ENCODE results near the gene ATP5PB.

DNA sequence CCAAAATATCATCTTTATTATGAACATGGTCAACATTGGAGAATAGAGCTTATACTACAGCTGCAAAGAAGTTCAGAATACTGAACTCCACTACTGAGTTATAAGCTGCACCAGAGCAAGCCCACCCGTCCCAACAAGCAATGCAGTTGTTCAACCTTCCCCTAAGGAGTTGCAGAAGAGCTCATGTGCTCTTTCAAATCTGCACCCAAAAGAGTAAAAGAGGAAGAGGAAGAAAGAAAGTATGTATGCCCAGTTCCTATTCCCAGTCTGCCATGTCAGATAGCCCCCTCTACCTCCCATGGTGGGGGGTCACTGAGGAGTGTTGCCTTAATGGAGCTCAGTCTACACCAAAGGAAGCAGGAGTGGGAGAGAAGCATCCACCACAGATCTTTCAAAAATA lies 31.4 kb downstream of the ATP5PB start:
- TF ChIP-seq, protein P1, sequence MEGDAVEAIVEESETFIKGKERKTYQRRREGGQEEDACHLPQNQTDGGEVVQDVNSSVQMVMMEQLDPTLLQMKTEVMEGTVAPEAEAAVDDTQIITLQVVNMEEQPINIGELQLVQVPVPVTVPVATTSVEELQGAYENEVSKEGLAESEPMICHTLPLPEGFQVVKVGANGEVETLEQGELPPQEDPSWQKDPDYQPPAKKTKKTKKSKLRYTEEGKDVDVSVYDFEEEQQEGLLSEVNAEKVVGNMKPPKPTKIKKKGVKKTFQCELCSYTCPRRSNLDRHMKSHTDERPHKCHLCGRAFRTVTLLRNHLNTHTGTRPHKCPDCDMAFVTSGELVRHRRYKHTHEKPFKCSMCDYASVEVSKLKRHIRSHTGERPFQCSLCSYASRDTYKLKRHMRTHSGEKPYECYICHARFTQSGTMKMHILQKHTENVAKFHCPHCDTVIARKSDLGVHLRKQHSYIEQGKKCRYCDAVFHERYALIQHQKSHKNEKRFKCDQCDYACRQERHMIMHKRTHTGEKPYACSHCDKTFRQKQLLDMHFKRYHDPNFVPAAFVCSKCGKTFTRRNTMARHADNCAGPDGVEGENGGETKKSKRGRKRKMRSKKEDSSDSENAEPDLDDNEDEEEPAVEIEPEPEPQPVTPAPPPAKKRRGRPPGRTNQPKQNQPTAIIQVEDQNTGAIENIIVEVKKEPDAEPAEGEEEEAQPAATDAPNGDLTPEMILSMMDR (IDR thresholded peaks at IDR 0.05): no peak
- no peak for TF ChIP-seq POLR2AphosphoS5 (IDR thresholded peaks at IDR 0.05; ENCODE audit: insufficient read depth in 1 of 2, low read depth in 1 of 2)

All from vagina (tissue), 2 donors.